T-helper 9 cell (primary cell): ENCODE measurements around the gene ZNF212.
"Not testable (repeated sequence)": the region's sequence is repeated elsewhere in the genome, so short reads cannot be mapped to it uniquely, and the experiment has no call there.

ENCODE experiments used
- DNase-seq: peaks from one replicate; pipeline ENCODE4 v3.0.0-alpha.2; 2020

The ZNF212 gene

GRCh38 chr7:149220534-149220933 lies 18.9 kb upstream of the ZNF212 start:
- no peak for DNase-seq

GRCh38 chr7:149223176-149223575 lies 16.3 kb upstream of the ZNF212 start:
- DNase-seq = no peak

GRCh38 chr7:149223761-149224160 lies 15.7 kb upstream of the ZNF212 start:
- DNase-seq = no peak

- no peak for DNase-seq
Observed at GRCh38 chr7:149224352-149224751, 15.1 kb upstream of the ZNF212 start.

GRCh38 chr7:149225106-149225505 lies 14.3 kb upstream of the ZNF212 start:
- DNase-seq = no peak

- no peak for DNase-seq
Observed at GRCh38 chr7:149225656-149226055, 13.8 kb upstream of the ZNF212 start.

GRCh38 chr7:149226366-149226765 lies 13.1 kb upstream of the ZNF212 start:
- not testable (repeated sequence) for DNase-seq

- no peak for DNase-seq
Observed at GRCh38 chr7:149226840-149227494, 12.5 kb upstream of the ZNF212 start.

GRCh38 chr7:149228831-149229471 lies 10.5 kb upstream of the ZNF212 start:
- DNase-seq = no peak

GRCh38 chr7:149229526-149229925 lies 9.9 kb upstream of the ZNF212 start:
- no peak for DNase-seq

GRCh38 chr7:149232362-149232761 lies 7.1 kb upstream of the ZNF212 start:
- no peak for DNase-seq

GRCh38 chr7:149233655-149234204 lies 5.7 kb upstream of the ZNF212 start:
- DNase-seq = not testable (repeated sequence)

GRCh38 chr7:149237502-149237901 lies 1.9 kb upstream of the ZNF212 start:
- DNase-seq = no peak

- no peak for DNase-seq
Observed at GRCh38 chr7:149238051-149238450, 1.4 kb upstream of the ZNF212 start.

GRCh38 chr7:149240637-149241036 lies 1.2 kb downstream of the ZNF212 start:
- no peak for DNase-seq

- no peak for DNase-seq
Observed at GRCh38 chr7:149241696-149242095, 2.2 kb downstream of the ZNF212 start.

GRCh38 chr7:149245244-149245643 lies 5.8 kb downstream of the ZNF212 start:
- DNase-seq = no peak

GRCh38 chr7:149245744-149246143 lies 6.3 kb downstream of the ZNF212 start:
- no peak for DNase-seq

- no peak for DNase-seq
Observed at GRCh38 chr7:149248777-149249176, 9.3 kb downstream of the ZNF212 start.

GRCh38 chr7:149250151-149250550 lies 10.7 kb downstream of the ZNF212 start:
- DNase-seq = not testable (repeated sequence)

- not testable (repeated sequence) for DNase-seq
Observed at GRCh38 chr7:149251518-149251917, 12.1 kb downstream of the ZNF212 start.

- DNase-seq = no peak
Observed at GRCh38 chr7:149252378-149252777, 12.9 kb downstream of the ZNF212 start.

- DNase-seq = no peak
Observed at GRCh38 chr7:149253665-149254064, 14.2 kb downstream of the ZNF212 start.

GRCh38 chr7:149254181-149254858 lies 14.9 kb downstream of the ZNF212 start:
- DNase-seq = no peak
